Loucy (cell line): ENCODE data around the gene DNAH6.
A peak's percentile ranks its signal among the peaks of the same experiment; 100 is the strongest.

Experiments
- H2AFZ ChIP-seq: fragments of 200-600 bp; sonication (generic); 2 replicates; pipeline ENCODE4 v1.6.0; 2016; ENCODE audit warnings: antibody characterized with exemption, mild to moderate bottlenecking, low read length, moderate library complexity
- H3F3A ChIP-seq: fragments of 200-600 bp; 2 replicates; pipeline ENCODE4 v1.6.0; 2016; ENCODE audit warnings: antibody characterized with exemption, low read depth, mild to moderate bottlenecking
- H3K27me3 ChIP-seq: fragments of 200-600 bp; sonication (generic); 2 replicates; pipeline ENCODE4 v1.6.1; 2014; ENCODE audit warnings: low read length, mild to moderate bottlenecking; ENCODE audit not compliant: insufficient read depth, poor library complexity, severe bottlenecking
- H3K36me3 ChIP-seq: fragments of 200-600 bp; sonication (generic); 2 replicates; pipeline ENCODE4 v1.6.1; 2016; ENCODE audit warnings: low read length; ENCODE audit not compliant: insufficient read depth
- H3K4me1 ChIP-seq: fragments of 200-600 bp; sonication (generic); 2 replicates; pipeline ENCODE4 v1.5.1; 2014; ENCODE audit warnings: low read length, mild to moderate bottlenecking; ENCODE audit not compliant: insufficient read depth, poor library complexity, severe bottlenecking
- H3K4me2 ChIP-seq: fragments of 200-600 bp; sonication (generic); 2 replicates; pipeline ENCODE4 v1.6.0; 2014; ENCODE audit warnings: antibody characterized with exemption, low read length, low read depth, mild to moderate bottlenecking; ENCODE audit not compliant: poor library complexity, severe bottlenecking
- H3K4me3 ChIP-seq: fragments of 200-600 bp; sonication (generic); 2 replicates; pipeline ENCODE4 v1.5.1; 2014; ENCODE audit warnings: low read length, mild to moderate bottlenecking, mixed read lengths; ENCODE audit not compliant: poor library complexity, severe bottlenecking
- H3K79me2 ChIP-seq: fragments of 200-600 bp; sonication (generic); 2 replicates; pipeline ENCODE4 v1.6.1; 2014; ENCODE audit warnings: low read length; ENCODE audit not compliant: insufficient read depth
- H3K9ac ChIP-seq: fragments of 200-600 bp; sonication (generic); 2 replicates; pipeline ENCODE4 v1.6.0; 2014; ENCODE audit warnings: mild to moderate bottlenecking, low read depth, low read length, moderate library complexity; ENCODE audit not compliant: poor library complexity, severe bottlenecking
- H3K9me2 ChIP-seq: fragments of 200-600 bp; sonication (generic); replicated peaks from 2 replicates; pipeline ENCODE4 v1.6.1; 2016; ENCODE audit warnings: low read depth, low read length, mixed read lengths
- H3K9me3 ChIP-seq: fragments of 200-600 bp; sonication (generic); 2 replicates; pipeline ENCODE4 v1.6.1; 2014; ENCODE audit warnings: mild to moderate bottlenecking, antibody characterized with exemption, low read length, low read depth; ENCODE audit not compliant: insufficient read depth
- H4K20me1 ChIP-seq: fragments of 200-600 bp; sonication (generic); 2 replicates; pipeline ENCODE4 v1.6.0; 2014; ENCODE audit warnings: antibody characterized with exemption, low read length, mild to moderate bottlenecking; ENCODE audit not compliant: insufficient read depth, poor library complexity, severe bottlenecking
- EZH2phosphoT487 ChIP-seq: fragments of 200-600 bp; IDR thresholded peaks from 2 replicates; pipeline ENCODE4 v1.6.1; 2018; ENCODE audit warnings: antibody characterized with exemption, mild to moderate bottlenecking, moderate library complexity, borderline replicate concordance
- TF ChIP-seq, protein P1 (sequence below): fragments of 200-600 bp; sonication (generic); conservative IDR thresholded peaks from 2 replicates; pipeline ENCODE4 v1.5.1; 2014; ENCODE audit warnings: mild to moderate bottlenecking, antibody characterized with exemption, low read length

DNAH6 gene

DNA sequence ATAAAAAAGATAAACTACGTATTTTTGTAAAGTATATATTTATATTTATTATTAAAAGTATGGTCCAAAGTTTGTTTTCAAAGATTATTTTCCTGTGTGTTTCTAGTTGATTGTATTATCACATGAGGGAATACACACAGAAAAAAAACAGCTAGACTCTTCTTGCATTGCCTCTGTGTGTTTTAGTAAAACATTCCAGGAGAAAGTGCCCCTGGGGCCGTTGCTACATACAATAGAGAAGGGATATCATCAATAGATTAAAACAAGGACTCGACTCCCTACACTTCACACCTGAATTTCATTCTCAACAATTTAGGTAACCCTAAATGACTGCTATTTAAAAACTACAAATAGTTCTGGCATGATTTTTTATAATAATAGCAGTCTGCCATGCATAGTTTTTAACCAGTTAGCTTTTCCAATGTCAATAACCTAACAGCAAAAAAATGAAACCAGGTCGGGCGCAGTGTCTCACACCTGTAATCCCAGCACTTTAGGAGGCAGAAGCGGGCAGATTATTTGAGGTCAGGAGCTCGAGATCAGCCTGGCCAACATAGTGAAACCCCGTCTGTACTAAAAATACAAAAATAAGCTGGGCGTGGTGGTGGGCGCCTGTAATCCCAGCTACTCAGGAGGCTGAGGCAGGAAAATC, 171.3 kb downstream of the DNAH6 start:
- Histone ChIP-seq H3K9me3 (no peaks in the 10 kb centered on the region), H3K4me2 (no peak overlapping the region), H3K27me3 (peaks cover 49% of the 10 kb centered on the region), H3K4me1 (no peaks in the 10 kb centered on the region), H3K79me2 (no peaks in the 10 kb centered on the region), H3F3A (no peaks in the 10 kb centered on the region), H3K9ac (no peak overlapping the region), H3K36me3 (no peaks in the 10 kb centered on the region), H2AFZ (no peak overlapping the region), H3K4me3 (no peak overlapping the region), H4K20me1 (no peaks in the 10 kb centered on the region), H3K9me2 (no peaks in the 10 kb centered on the region)
- TF ChIP-seq, protein P1, sequence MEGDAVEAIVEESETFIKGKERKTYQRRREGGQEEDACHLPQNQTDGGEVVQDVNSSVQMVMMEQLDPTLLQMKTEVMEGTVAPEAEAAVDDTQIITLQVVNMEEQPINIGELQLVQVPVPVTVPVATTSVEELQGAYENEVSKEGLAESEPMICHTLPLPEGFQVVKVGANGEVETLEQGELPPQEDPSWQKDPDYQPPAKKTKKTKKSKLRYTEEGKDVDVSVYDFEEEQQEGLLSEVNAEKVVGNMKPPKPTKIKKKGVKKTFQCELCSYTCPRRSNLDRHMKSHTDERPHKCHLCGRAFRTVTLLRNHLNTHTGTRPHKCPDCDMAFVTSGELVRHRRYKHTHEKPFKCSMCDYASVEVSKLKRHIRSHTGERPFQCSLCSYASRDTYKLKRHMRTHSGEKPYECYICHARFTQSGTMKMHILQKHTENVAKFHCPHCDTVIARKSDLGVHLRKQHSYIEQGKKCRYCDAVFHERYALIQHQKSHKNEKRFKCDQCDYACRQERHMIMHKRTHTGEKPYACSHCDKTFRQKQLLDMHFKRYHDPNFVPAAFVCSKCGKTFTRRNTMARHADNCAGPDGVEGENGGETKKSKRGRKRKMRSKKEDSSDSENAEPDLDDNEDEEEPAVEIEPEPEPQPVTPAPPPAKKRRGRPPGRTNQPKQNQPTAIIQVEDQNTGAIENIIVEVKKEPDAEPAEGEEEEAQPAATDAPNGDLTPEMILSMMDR, result no peak
- no peak for TF ChIP-seq EZH2phosphoT487

DNA sequence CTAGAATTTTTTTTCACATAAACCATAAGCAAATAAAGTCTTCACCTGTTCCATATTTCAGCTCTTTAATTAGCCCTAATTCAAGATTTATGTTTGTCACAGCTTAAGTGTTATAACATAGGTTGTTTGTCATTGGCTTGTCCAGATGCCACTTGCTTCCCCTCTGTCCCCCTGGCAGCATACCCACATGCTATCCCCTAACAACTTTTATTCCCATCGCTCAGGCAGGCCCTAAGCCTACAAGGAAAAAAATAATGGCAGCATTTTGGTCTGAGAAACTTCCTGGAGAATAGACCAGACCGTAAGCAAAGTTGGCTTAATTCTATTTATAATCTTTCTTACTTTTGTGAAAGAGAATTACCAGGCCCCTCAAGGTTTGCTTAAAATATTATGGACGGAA, 173.9 kb downstream of the DNAH6 start:
- H3K36me3 ChIP-seq, result no peaks in the 10 kb centered on the region
- H3K79me2 ChIP-seq, result no peaks in the 10 kb centered on the region
- H3F3A ChIP-seq, result no peaks in the 10 kb centered on the region
- no peaks in the 10 kb centered on the region for H4K20me1 ChIP-seq
- no peak overlapping the region for H3K4me3 ChIP-seq
- peaks cover 3% of the 10 kb centered on the region for H3K4me1 ChIP-seq
- no peak overlapping the region for H2AFZ ChIP-seq
- no peaks in the 10 kb centered on the region for H3K9me3 ChIP-seq
- peaks cover 47% of the 10 kb centered on the region for H3K27me3 ChIP-seq
- no peak overlapping the region for H3K4me2 ChIP-seq
- H3K9ac ChIP-seq, result no peak overlapping the region
- TF ChIP-seq, protein P1, result no peak
- no peak for TF ChIP-seq EZH2phosphoT487
- H3K9me2 ChIP-seq, result no peaks in the 10 kb centered on the region

DNA sequence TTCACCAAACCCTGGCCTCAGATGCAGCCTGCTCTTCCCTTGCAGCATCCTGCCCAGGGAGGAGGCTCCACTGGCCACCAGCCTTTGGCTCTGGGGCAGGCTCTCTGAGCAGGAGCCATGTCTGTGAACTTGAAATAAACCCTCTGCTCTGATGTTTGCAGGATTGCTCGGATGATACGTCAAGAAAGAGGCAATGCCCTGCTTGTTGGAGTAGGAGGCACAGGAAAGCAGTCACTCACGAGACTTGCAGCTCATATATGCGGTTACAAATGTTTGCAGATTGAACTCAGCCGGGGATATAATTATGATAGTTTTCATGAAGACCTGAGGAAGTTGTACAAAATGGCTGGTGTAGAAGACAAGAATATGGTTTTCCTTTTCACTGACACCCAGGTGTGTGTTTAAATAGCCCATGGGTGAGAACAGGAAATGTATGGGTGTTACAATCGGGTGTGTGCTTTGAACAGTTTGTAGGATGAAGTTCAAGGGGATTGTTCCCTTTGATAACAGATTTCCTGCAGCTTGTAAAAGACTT, 177.9 kb downstream of the DNAH6 start:
- no peaks in the 10 kb centered on the region for H4K20me1 ChIP-seq
- H3K4me1 ChIP-seq, result peaks cover 3% of the 10 kb centered on the region
- no peak overlapping the region for H3K9ac ChIP-seq
- H3K27me3 ChIP-seq, result peaks cover 61% of the 10 kb centered on the region
- TF ChIP-seq EZH2phosphoT487, result peak; percentile 77
- TF ChIP-seq, protein P1, result no peak
- H3K4me2 ChIP-seq, result peak overlapping the region; percentile 17
- no peaks in the 10 kb centered on the region for H3K9me2 ChIP-seq
- H3F3A ChIP-seq, result no peaks in the 10 kb centered on the region
- no peaks in the 10 kb centered on the region for H3K9me3 ChIP-seq
- no peaks in the 10 kb centered on the region for H3K36me3 ChIP-seq
- H2AFZ ChIP-seq, result no peak overlapping the region
- no peak overlapping the region for H3K4me3 ChIP-seq
- no peaks in the 10 kb centered on the region for H3K79me2 ChIP-seq
